ENCODE data around the gene UGP2.
A peak's percentile ranks its signal among the peaks of the same experiment; 100 is the strongest.

UGP2 gene

DNA sequence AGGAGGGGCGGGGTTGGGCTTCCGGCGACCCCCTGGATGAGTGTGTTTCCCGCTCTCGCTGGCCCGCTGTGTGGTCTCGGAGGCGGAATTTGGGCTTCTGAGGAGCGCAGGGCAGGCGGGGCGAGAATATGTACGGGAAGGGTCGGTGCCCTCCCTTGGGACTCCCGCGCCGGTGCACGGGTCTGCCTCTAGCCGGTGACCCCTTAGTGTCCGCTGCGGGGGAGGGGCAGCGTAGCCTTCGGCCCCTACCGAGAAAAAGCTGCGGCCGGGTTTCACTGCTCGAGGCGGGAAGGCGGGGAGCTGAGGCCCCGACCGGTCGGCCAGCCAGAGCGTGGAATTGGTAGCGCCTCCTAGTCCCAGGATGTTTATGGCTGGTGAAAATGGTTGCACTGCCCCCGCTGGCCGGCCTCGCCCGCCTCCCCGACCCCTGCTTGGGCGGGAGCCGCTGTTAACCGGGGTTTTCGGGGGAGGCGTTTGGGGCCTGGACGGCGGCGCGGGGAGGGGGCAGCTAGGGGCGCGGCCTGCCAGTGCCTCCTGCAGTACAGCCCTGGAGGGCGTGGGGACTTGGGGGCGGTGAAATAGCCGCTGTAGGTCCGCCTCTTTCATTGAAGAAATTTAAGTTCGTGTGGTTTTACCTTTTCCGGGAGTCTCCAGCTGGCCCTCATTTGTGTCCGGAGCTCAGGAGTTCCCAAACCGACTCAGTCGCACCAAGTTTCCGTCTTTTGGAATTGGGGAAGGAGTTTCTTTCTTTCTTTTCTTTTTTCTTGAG is at the start of gene UGP2:
Gene UGP2, plus strand, starts transcription at position 643 of the 769 bp plus-strand sequence. CDS start 290 bp downstream, outside the sequence.
- H3K4me1 ChIP-seq (ENCODE audit: insufficient read depth, low read length, severe bottlenecking) = peaks cover 57% of the 10 kb centered on the region
- peaks cover 47% of the 10 kb centered on the region for H3K79me2 ChIP-seq (ENCODE audit: insufficient read depth, low read length)
- peak within 1 kb of the TSS; percentile 87 for H3K9ac ChIP-seq (ENCODE audit: low read length)
- peak within 1 kb of the TSS; percentile 76 for H3K4me3 ChIP-seq (ENCODE audit: low read depth, low read length, poor library complexity, severe bottlenecking)
- peak within 1 kb of the TSS; percentile 98 for H3K4me2 ChIP-seq (ENCODE audit: low read length)
- H3K27ac ChIP-seq (ENCODE audit: low read depth, low read length, poor library complexity, severe bottlenecking) = peak within 1 kb of the TSS; percentile 96
- no peaks in the 10 kb centered on the region for H3F3A ChIP-seq (ENCODE audit: insufficient read depth, low read length)
- H3K9me2 ChIP-seq (ENCODE audit: low read depth, low read length) = no peaks in the 10 kb centered on the region
- peaks cover 38% of the 10 kb centered on the region for H3K36me3 ChIP-seq (ENCODE audit: insufficient read depth, low read length)
- no peaks in the 10 kb centered on the region for H3K27me3 ChIP-seq (ENCODE audit: insufficient read depth, low read length)
- H4K20me1 ChIP-seq (ENCODE audit: insufficient read depth, low read length) = no peaks in the 10 kb centered on the region
- peaks cover 9% of the 10 kb centered on the region for H3K9me3 ChIP-seq (ENCODE audit: low read length)
- TF ChIP-seq, protein P1, sequence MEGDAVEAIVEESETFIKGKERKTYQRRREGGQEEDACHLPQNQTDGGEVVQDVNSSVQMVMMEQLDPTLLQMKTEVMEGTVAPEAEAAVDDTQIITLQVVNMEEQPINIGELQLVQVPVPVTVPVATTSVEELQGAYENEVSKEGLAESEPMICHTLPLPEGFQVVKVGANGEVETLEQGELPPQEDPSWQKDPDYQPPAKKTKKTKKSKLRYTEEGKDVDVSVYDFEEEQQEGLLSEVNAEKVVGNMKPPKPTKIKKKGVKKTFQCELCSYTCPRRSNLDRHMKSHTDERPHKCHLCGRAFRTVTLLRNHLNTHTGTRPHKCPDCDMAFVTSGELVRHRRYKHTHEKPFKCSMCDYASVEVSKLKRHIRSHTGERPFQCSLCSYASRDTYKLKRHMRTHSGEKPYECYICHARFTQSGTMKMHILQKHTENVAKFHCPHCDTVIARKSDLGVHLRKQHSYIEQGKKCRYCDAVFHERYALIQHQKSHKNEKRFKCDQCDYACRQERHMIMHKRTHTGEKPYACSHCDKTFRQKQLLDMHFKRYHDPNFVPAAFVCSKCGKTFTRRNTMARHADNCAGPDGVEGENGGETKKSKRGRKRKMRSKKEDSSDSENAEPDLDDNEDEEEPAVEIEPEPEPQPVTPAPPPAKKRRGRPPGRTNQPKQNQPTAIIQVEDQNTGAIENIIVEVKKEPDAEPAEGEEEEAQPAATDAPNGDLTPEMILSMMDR (IDR thresholded peaks at IDR 0.05; ENCODE audit: low read length) = peak; percentile 36; the same call in 1 of the 2 replicates
- TF ChIP-seq EZH2 (IDR thresholded peaks at IDR 0.05; ENCODE audit: borderline replicate concordance, low read length) = no peak
- no peak within 1 kb of the TSS for H2AFZ ChIP-seq (ENCODE audit: low read length)

- Histone ChIP-seq H3K27me3 (ENCODE audit: insufficient read depth, low read length) (no peaks in the 10 kb centered on the region), H3K9ac (ENCODE audit: low read length) (no peak overlapping the region), H3K27ac (ENCODE audit: low read depth, low read length, poor library complexity, severe bottlenecking) (no peak overlapping the region), H3K9me2 (ENCODE audit: low read depth, low read length) (no peaks in the 10 kb centered on the region), H3F3A (ENCODE audit: insufficient read depth, low read length) (no peaks in the 10 kb centered on the region), H3K79me2 (ENCODE audit: insufficient read depth, low read length) (no peaks in the 10 kb centered on the region), H4K20me1 (ENCODE audit: insufficient read depth, low read length) (no peaks in the 10 kb centered on the region), H3K36me3 (ENCODE audit: insufficient read depth, low read length) (no peaks in the 10 kb centered on the region), H2AFZ (ENCODE audit: low read length) (no peak overlapping the region), H3K4me1 (ENCODE audit: insufficient read depth, low read length, severe bottlenecking) (peaks cover 4% of the 10 kb centered on the region), H3K4me2 (ENCODE audit: low read length) (no peak overlapping the region), H3K9me3 (ENCODE audit: low read length) (no peaks in the 10 kb centered on the region), H3K4me3 (ENCODE audit: low read depth, low read length, poor library complexity, severe bottlenecking) (no peak overlapping the region)
- TF ChIP-seq, protein P1 (IDR thresholded peaks at IDR 0.05; ENCODE audit: low read length) = no peak
- no peak for TF ChIP-seq EZH2 (IDR thresholded peaks at IDR 0.05; ENCODE audit: borderline replicate concordance, low read length)
Observed at GRCh38 chr2:63792530-63792929, 49.2 kb upstream of the UGP2 start.

- Histone ChIP-seq H3K79me2 (ENCODE audit: insufficient read depth, low read length) (no peaks in the 10 kb centered on the region), H4K20me1 (ENCODE audit: insufficient read depth, low read length) (no peaks in the 10 kb centered on the region), H3K4me1 (ENCODE audit: insufficient read depth, low read length, severe bottlenecking) (peaks cover 4% of the 10 kb centered on the region), H3K9ac (ENCODE audit: low read length) (no peak overlapping the region), H3K36me3 (ENCODE audit: insufficient read depth, low read length) (no peaks in the 10 kb centered on the region), H3K27me3 (ENCODE audit: insufficient read depth, low read length) (no peaks in the 10 kb centered on the region), H3K27ac (ENCODE audit: low read depth, low read length, poor library complexity, severe bottlenecking) (no peak overlapping the region), H3K9me2 (ENCODE audit: low read depth, low read length) (no peaks in the 10 kb centered on the region), H3K4me3 (ENCODE audit: low read depth, low read length, poor library complexity, severe bottlenecking) (no peak overlapping the region), H2AFZ (ENCODE audit: low read length) (0 out of 2 replicates have a peak overlapping the region, but pooled peaks have one; percentile 20), H3F3A (ENCODE audit: insufficient read depth, low read length) (no peaks in the 10 kb centered on the region), H3K4me2 (ENCODE audit: low read length) (no peak overlapping the region), H3K9me3 (ENCODE audit: low read length) (no peaks in the 10 kb centered on the region)
- no peak for TF ChIP-seq EZH2 (IDR thresholded peaks at IDR 0.05; ENCODE audit: borderline replicate concordance, low read length)
- TF ChIP-seq, protein P1 (IDR thresholded peaks at IDR 0.05; ENCODE audit: low read length) = no peak
Observed at GRCh38 chr2:63796366-63796765, 45.3 kb upstream of the UGP2 start.
